Smooth muscle cell (in vitro differentiated cells): ENCODE measurements around the gene CMBL. TPM values are rescaled to one million over a fixed set of nuclear protein-coding genes. Genes with fewer than 3 reads are reported as not detected.

ENCODE experiments used
- DNase-seq: peaks from one replicate; lab custom pipeline; 2025; ENCODE audit not compliant: unreplicated experiment; lab: John Stamatoyannopoulos, UW
- H2AFZ ChIP-seq: fragments of 200-600 bp; sonication (generic); 2 replicates; pipeline ENCODE4 v1.6.0; 2016; ENCODE audit warnings: antibody characterized with exemption, low read depth, mild to moderate bottlenecking
- H3F3A ChIP-seq: fragments of 200-600 bp; sonication (generic); 2 replicates; pipeline ENCODE4 v1.6.0; 2017; ENCODE audit warnings: antibody characterized with exemption, low read depth
- H3K27ac ChIP-seq: fragments of 200-600 bp; sonication (generic); 2 replicates; pipeline ENCODE4 v1.5.1; 2016; ENCODE audit warnings: low read depth, mild to moderate bottlenecking
- H3K27me3 ChIP-seq: fragments of 200-600 bp; sonication (generic); 2 replicates; pipeline ENCODE4 v1.6.1; 2016; ENCODE audit warnings: low read depth, mild to moderate bottlenecking
- H3K36me3 ChIP-seq: fragments of 200-600 bp; sonication (generic); 2 replicates; pipeline ENCODE4 v1.5.1; 2016; ENCODE audit warnings: low read depth
- H3K4me1 ChIP-seq: fragments of 200-600 bp; sonication (generic); 2 replicates; pipeline ENCODE4 v1.5.1; 2016; ENCODE audit warnings: low read depth
- H3K4me2 ChIP-seq: fragments of 200-600 bp; sonication (generic); 2 replicates; pipeline ENCODE4 v1.6.0; 2016; ENCODE audit warnings: mild to moderate bottlenecking
- H3K4me3 ChIP-seq: fragments of 200-600 bp; sonication (generic); 2 replicates; pipeline ENCODE4 v1.5.1; 2016; ENCODE audit warnings: mild to moderate bottlenecking
- H3K79me2 ChIP-seq: fragments of 200-600 bp; sonication (generic); 2 replicates; pipeline ENCODE4 v1.6.0; 2016; ENCODE audit warnings: low read depth, mild to moderate bottlenecking
- H3K9ac ChIP-seq: fragments of 200-600 bp; sonication (generic); 2 replicates; pipeline ENCODE4 v1.6.0; 2016; ENCODE audit warnings: low read depth
- H3K9me3 ChIP-seq: fragments of 200-600 bp; sonication (generic); replicated peaks from 2 replicates; pipeline ENCODE4 v1.5.1; 2016; ENCODE audit warnings: low read depth
- H4K20me1 ChIP-seq: fragments of 200-600 bp; sonication (generic); 2 replicates; pipeline ENCODE4 v1.6.0; 2016; ENCODE audit warnings: low read depth
- WGBS: methylation state at CpG from one replicate; pipeline ENCODE4 v1.1.7; 2016; ENCODE audit warnings: low lambda C conversion rate; 5-methylcytosine and 5-hydroxymethylcytosine counted together
- polyA plus RNA-seq: library from polyadenylated mRNA; unstranded; fragments of >200 nt; fragmentation: Nextera tagmentation; extraction: Ambion mirVana; gene quantifications from 2 replicates; pipeline ENCODE4 v1.2.1, GENCODE V29; 2016
- total RNA-seq: library from RNA; depleted of rRNA; stranded (reverse); fragments of >200 nt; gene quantifications from 2 replicates; pipeline ENCODE4 v1.2.3, GENCODE V29; 2014
- TF ChIP-seq, protein P1 (sequence below): fragments of 200-600 bp; sonication (generic); IDR thresholded peaks from 2 replicates; pipeline ENCODE4 v1.5.1; 2017; ENCODE audit warnings: borderline replicate concordance, mild to moderate bottlenecking, antibody characterized with exemption; ENCODE audit not compliant: insufficient read depth, poor library complexity, severe bottlenecking

CMBL gene
- total and polyA plus RNA-seq, 2 experiments from 2014 or later, result 6.3 to 12.0 TPM

DNA sequence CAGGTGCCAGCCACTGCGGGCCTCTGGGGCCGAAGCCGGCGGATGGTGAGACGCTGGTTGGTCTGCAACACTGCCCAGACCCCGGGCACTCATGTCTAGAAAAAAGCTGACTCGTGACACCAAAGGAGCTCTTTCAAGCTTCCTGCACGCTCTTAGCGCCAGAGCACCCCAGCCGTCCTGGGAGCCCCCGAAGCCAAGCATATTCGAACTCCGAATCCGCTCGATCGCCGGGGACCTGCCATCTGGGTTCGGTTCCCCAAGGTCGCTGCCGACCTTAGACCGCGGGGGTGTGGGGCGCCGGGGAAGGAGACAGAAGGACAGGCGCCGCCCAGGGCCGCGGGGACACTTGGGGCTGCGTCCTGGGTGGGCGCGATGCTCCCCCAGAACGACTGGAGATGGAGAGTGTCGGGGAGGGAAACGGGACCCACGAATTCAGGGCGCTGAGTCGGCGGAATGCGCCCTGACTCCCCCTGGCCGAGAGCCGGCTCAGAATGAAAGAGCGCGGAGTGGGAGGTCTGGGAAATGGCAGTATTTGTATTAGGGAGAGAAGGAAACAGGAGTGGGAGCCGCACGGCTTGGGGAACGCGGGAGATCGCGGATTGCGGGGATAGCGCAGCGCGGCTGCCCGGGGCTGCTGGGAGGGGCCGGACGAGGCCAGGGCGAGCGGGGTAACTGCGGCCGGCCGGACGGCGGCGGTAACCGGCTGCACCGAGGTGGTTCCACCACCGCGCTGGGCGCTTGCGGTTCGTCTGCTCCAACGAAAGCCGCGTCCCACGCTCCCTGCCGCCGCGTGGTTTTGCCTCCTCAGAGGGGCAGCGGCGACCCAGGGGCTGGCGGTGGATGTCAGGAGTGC is 25.7 kb upstream of the CMBL start:
- H3F3A ChIP-seq, result peaks cover 13% of the 10 kb centered on the region
- H3K79me2 ChIP-seq, result no peaks in the 10 kb centered on the region
- H3K4me3 ChIP-seq, result peak overlapping the region; percentile 71
- H3K4me2 ChIP-seq, result peak overlapping the region; percentile 99
- no peaks in the 10 kb centered on the region for H4K20me1 ChIP-seq
- no peak for DNase-seq
- H2AFZ ChIP-seq, result peak overlapping the region; percentile 99
- H3K4me1 ChIP-seq, result peaks cover 7% of the 10 kb centered on the region
- no peak overlapping the region for H3K27ac ChIP-seq
- WGBS, result 2% methylated on average over 60 of the region's 81 CpGs
- H3K9ac ChIP-seq, result peak overlapping the region; percentile 56
- no peaks in the 10 kb centered on the region for H3K36me3 ChIP-seq
- H3K27me3 ChIP-seq, result peaks cover 24% of the 10 kb centered on the region
- TF ChIP-seq, protein P1, sequence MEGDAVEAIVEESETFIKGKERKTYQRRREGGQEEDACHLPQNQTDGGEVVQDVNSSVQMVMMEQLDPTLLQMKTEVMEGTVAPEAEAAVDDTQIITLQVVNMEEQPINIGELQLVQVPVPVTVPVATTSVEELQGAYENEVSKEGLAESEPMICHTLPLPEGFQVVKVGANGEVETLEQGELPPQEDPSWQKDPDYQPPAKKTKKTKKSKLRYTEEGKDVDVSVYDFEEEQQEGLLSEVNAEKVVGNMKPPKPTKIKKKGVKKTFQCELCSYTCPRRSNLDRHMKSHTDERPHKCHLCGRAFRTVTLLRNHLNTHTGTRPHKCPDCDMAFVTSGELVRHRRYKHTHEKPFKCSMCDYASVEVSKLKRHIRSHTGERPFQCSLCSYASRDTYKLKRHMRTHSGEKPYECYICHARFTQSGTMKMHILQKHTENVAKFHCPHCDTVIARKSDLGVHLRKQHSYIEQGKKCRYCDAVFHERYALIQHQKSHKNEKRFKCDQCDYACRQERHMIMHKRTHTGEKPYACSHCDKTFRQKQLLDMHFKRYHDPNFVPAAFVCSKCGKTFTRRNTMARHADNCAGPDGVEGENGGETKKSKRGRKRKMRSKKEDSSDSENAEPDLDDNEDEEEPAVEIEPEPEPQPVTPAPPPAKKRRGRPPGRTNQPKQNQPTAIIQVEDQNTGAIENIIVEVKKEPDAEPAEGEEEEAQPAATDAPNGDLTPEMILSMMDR, result no peak
- H3K9me3 ChIP-seq, result no peaks in the 10 kb centered on the region

DNA sequence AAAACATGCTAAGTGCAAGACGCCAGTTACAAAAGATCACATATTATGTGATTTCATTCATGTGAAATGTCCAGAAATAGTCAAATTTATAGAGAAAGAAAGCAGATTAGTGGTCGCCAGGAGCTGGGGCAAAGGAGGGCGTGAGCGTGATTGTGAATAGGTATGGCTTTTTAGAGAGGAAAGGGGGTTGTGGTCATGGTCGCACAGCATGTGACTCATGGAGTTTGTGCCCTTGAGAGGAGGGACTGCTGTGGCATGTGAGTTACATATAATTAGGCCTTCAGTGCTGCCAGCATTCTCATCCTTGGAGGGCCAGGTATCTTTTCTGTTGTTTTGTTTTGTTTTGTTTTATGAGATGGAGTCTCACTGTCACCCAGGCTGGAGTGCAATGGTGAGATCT is 24.6 kb upstream of the CMBL start:
- Histone ChIP-seq H3K4me2 (no peak overlapping the region), H3K9me3 (no peaks in the 10 kb centered on the region), H3F3A (peaks cover 13% of the 10 kb centered on the region), H3K36me3 (no peaks in the 10 kb centered on the region), H3K27ac (no peak overlapping the region), H3K79me2 (no peaks in the 10 kb centered on the region), H4K20me1 (no peaks in the 10 kb centered on the region), H2AFZ (no peak overlapping the region), H3K4me3 (no peak overlapping the region), H3K9ac (no peak overlapping the region), H3K27me3 (peaks cover 24% of the 10 kb centered on the region), H3K4me1 (peaks cover 7% of the 10 kb centered on the region)
- no peak for DNase-seq
- WGBS, result 89% methylated on average over 5 of the region's 5 CpGs
- TF ChIP-seq, protein P1, result no peak

DNA sequence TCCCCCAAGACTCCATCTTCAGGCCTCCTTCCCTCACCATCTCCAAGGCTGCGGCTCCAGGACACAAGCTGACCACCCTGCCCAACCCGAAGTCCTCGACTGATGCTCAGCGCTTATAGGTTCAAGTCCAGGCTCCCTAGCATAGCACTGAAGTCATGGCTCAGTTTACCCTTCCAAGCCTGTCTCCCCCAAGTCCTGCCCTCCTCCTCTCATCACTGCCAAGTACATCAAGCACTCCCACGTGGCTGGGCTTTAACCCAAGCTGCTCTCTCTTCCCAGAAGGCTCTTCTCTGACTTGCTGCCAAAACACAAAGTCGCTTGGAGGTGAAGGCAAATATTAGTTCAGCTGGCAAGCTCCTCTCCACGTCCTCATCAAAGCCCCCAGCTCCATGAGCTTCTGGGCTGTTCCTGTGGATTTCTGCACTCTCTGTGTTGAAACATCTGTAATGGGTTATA is 23.7 kb upstream of the CMBL start:
- no peak overlapping the region for H3K27ac ChIP-seq
- H3K79me2 ChIP-seq, result no peaks in the 10 kb centered on the region
- WGBS, result 71% methylated on average over 7 of the region's 7 CpGs
- TF ChIP-seq, protein P1, result no peak
- H3K9me3 ChIP-seq, result no peaks in the 10 kb centered on the region
- peaks cover 24% of the 10 kb centered on the region for H3K27me3 ChIP-seq
- peaks cover 8% of the 10 kb centered on the region for H3F3A ChIP-seq
- H3K36me3 ChIP-seq, result no peaks in the 10 kb centered on the region
- no peak overlapping the region for H3K4me3 ChIP-seq
- H2AFZ ChIP-seq, result no peak overlapping the region
- H3K9ac ChIP-seq, result no peak overlapping the region
- DNase-seq, result no peak
- no peak overlapping the region for H3K4me2 ChIP-seq
- H3K4me1 ChIP-seq, result peaks cover 7% of the 10 kb centered on the region
- no peaks in the 10 kb centered on the region for H4K20me1 ChIP-seq
